ENCODE measurements around the gene DYNLT4.

The DYNLT4 gene

DNA sequence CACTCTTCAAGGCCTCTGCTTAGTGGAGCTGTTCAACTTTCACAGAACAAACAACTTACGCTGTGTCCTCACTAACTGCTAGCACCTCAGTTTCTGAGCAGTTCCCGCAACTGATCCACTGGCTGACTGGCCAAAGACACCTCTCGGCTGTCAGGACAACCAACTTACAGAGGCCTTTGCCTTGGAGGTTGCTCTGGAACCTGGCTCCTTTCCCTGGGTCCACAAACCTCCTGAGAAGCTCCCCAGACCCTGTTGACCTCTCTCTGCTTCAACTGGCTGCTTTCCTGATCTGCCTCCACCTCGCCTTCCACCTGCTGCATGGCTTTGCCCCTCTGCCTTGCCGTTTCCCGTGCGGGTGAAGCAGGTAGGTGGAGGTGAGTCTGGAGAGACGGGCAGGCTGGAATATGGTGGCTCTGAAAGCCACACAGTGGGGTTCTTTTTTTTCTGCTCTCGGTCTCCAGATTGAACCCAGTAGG is 14.1 kb upstream of the DYNLT4 start:
- Histone ChIP-seq H3K9me3 (no peaks in the 10 kb centered on the region), H3K4me1 (ENCODE audit: control insufficient read depth in 1 of 2, insufficient read depth in 1 of 2, low read depth in 1 of 2, low read length in 1 of 2) (peaks cover 19 to 20% of the 10 kb centered on the region in 2 experiments), H3K4me3 (ENCODE audit: low read depth in 1 of 2, low read length in 1 of 2) (no peak overlapping the region), H3K36me3 (no peaks in the 10 kb centered on the region), H3K27me3 (no peaks in the 10 kb centered on the region), H3K27ac (no peak overlapping the region)
- TF ChIP-seq, protein P1, sequence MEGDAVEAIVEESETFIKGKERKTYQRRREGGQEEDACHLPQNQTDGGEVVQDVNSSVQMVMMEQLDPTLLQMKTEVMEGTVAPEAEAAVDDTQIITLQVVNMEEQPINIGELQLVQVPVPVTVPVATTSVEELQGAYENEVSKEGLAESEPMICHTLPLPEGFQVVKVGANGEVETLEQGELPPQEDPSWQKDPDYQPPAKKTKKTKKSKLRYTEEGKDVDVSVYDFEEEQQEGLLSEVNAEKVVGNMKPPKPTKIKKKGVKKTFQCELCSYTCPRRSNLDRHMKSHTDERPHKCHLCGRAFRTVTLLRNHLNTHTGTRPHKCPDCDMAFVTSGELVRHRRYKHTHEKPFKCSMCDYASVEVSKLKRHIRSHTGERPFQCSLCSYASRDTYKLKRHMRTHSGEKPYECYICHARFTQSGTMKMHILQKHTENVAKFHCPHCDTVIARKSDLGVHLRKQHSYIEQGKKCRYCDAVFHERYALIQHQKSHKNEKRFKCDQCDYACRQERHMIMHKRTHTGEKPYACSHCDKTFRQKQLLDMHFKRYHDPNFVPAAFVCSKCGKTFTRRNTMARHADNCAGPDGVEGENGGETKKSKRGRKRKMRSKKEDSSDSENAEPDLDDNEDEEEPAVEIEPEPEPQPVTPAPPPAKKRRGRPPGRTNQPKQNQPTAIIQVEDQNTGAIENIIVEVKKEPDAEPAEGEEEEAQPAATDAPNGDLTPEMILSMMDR (IDR thresholded peaks at IDR 0.05): no peak

DNA sequence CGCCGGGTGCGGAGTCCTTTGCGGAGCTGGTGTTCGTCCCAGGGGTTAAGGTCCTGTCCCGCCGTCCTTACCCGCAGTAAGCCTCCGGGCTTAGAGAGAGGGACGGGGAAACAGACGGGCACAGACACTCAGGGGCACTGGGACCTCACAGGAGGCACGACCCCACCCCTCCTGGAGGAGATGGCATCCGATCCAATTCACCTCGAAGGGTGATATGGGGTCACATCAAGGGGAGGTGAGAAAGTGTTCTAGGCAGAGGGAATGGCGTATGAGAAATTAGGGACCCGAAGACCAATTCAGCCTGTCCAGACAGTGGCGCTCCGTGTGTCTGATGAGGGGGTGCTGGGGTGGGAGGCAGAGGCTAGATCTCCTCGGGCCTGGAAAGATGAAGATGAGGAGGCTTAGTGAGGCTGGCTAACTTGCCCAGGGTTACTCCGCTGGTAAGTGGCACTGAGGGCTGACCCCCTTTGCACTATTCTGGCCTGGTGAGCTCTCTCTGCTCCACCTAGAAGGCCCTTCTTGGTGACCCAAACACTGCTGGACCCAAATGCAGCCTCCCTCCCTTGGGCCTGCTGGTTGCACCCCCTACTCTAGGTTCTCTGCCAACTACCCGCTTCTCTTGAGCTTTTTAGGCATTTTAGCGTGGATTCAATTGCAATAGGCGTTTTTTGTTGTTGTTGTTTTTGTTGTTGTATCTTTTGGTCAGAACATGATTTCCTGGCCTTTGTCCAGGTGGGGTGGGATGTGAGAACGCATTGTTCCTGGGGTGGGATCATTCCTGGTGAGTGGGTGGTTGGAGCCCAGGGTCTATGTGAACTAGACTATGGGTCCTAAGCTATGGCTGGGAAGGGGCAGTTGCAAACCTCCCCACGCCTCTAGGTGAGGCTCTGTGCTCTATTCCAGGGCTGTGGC is 13.4 kb upstream of the DYNLT4 start:
- H3K27me3 ChIP-seq: no peaks in the 10 kb centered on the region
- H3K9me3 ChIP-seq: no peaks in the 10 kb centered on the region
- H3K4me3 ChIP-seq (ENCODE audit: low read depth in 1 of 2, low read length in 1 of 2): peak overlapping the region; percentile 66 to 75
- peaks cover 16 to 17% of the 10 kb centered on the region in 2 experiments for H3K4me1 ChIP-seq (ENCODE audit: control insufficient read depth in 1 of 2, insufficient read depth in 1 of 2, low read depth in 1 of 2, low read length in 1 of 2)
- H3K27ac ChIP-seq: peak overlapping the region; percentile 92
- TF ChIP-seq, protein P1 (IDR thresholded peaks at IDR 0.05): no peak
- H3K36me3 ChIP-seq: no peaks in the 10 kb centered on the region

DNA sequence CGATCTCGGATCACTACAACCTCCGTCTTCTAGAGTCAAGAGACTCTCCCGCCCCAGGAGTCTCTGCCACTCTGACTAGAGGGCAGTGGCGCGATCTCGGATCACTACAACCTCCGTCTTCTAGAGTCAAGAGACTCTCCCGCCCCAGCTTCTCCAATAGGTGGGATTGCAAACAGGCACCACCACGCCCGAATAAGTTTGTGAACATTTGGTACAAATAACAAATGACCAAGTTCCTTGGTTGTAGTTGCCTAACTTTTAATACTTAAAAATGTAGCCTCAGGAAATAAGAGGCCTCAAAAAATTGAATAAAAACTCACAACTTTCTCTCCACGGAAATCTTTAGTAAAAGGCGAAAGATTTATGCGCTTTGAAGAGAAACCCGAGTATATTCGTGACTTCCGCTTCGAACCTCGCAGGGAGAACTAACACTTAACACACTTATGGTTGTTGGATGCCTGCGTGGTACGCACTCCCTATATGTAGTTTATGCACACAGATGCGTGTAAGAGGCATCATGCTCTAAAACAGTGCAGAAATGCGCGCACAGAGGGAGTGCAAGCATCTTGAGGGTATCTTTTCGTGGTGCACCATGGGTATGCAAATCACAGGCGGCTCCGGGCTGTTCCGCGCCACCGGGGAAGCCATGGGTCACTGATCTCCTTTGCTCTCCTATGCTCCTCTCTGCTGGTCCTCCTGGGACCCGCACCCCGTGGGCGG is 12.6 kb upstream of the DYNLT4 start:
- Histone ChIP-seq H3K36me3 (no peaks in the 10 kb centered on the region), H3K4me3 (ENCODE audit: low read depth in 1 of 2, low read length in 1 of 2) (peak overlapping the region; percentile 66 to 75), H3K27me3 (no peaks in the 10 kb centered on the region), H3K4me1 (ENCODE audit: control insufficient read depth in 1 of 2, insufficient read depth in 1 of 2, low read depth in 1 of 2, low read length in 1 of 2) (peaks cover 16 to 17% of the 10 kb centered on the region in 2 experiments), H3K9me3 (no peaks in the 10 kb centered on the region), H3K27ac (peak overlapping the region; percentile 92)
- TF ChIP-seq, protein P1 (IDR thresholded peaks at IDR 0.05): peak; percentile 66

DNA sequence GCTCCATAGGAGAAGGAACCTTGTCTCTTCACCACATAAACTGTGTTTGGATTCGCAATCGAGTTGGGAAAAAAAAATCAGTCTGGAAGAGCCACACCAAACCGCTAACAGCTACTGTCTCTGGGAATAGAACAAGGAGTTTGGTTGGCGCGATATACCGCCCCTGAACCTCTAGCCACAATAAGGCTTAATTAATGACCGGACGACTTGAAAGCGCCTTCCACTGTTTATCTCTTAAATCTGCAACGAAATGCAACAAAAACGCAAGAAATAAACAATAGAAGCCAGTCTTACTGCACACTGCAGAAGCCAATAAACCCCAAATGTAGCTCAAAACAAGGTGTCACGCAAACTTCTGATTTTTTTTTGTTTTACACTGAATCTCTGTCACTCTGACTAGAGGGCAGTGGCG is 12.1 kb upstream of the DYNLT4 start:
- H3K27ac ChIP-seq: peak overlapping the region; percentile 92
- H3K27me3 ChIP-seq: no peaks in the 10 kb centered on the region
- TF ChIP-seq, protein P1 (IDR thresholded peaks at IDR 0.05): no peak
- H3K4me1 ChIP-seq (ENCODE audit: control insufficient read depth in 1 of 2, insufficient read depth in 1 of 2, low read depth in 1 of 2, low read length in 1 of 2): peaks cover 16 to 18% of the 10 kb centered on the region in 2 experiments
- peak overlapping the region; percentile 66 to 75 for H3K4me3 ChIP-seq (ENCODE audit: low read depth in 1 of 2, low read length in 1 of 2)
- H3K36me3 ChIP-seq: no peaks in the 10 kb centered on the region
- H3K9me3 ChIP-seq: no peaks in the 10 kb centered on the region

DNA sequence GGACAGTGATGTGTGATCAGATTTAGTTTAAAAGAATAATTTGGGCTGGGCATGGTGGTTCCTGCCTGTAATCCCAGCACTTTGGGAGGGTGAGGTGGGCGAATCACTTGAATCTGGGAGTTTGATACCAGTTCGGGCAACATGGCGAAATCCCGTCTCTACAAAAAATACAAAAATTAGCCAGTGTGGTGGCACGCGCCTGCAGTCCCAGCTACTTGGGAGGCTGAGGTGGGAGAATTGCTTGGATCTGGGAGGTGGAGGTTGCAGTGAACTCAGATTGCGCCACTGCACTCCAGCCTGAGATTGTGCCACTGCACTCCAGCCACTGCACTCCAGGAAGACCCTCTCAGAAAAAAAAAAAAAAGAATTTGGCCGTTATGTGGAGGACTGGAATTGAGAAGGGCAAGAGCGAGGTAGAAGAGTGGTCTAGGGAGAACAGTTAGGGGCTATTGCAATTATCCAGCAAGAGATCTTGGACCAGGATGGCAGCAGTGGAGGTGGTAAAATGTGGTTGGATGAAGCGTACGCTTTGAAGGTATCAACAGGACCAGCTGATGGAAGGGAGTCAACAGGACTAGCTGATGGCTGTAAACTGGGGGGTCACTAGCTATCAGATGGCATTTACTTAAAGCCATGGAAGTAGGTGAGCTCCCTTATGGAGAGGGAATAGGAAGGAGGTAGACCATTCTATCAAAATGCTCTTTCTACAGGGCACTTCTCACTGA is 10.8 kb upstream of the DYNLT4 start:
- peak overlapping the region; percentile 92 for H3K27ac ChIP-seq
- H3K4me1 ChIP-seq (ENCODE audit: control insufficient read depth in 1 of 2, insufficient read depth in 1 of 2, low read depth in 1 of 2, low read length in 1 of 2): peaks cover 24 to 31% of the 10 kb centered on the region in 2 experiments
- no peaks in the 10 kb centered on the region for H3K27me3 ChIP-seq
- no peaks in the 10 kb centered on the region for H3K36me3 ChIP-seq
- TF ChIP-seq, protein P1 (IDR thresholded peaks at IDR 0.05): no peak
- no peaks in the 10 kb centered on the region for H3K9me3 ChIP-seq
- H3K4me3 ChIP-seq (ENCODE audit: low read depth in 1 of 2, low read length in 1 of 2): no peak overlapping the region
